ENCODE measurements around the gene BCOR. TPM values are rescaled to one million over a fixed set of nuclear protein-coding genes. Genes with fewer than 3 reads are reported as not detected.

The BCOR gene
- total and polyA plus RNA-seq, 9 of the 15 experiments (the other 6 are each of a cell fraction or from before 2014, with no cell fraction given) = 27.5 to 113 (median 37.6) TPM

GRCh38 chrX:40104985-40105834, 7.5 kb upstream of the BCOR start (continued):
- TF ChIP-seq FOXJ2 (tag; IDR thresholded peaks at IDR 0.05) (no peak), SP2 (IDR thresholded peaks at IDR 0.05; ENCODE audit: extremely low read depth, low read depth, low read length, poor library complexity, severe bottlenecking) (no peak), HOXB6 (CRISPR knock-in tag; IDR thresholded peaks at IDR 0.05; ENCODE audit: borderline replicate concordance) (no peak), SMAD4 (CRISPR knock-in tag; conservative IDR thresholded peaks at IDR 0.05) (peak; percentile 99), E2F8 (IDR thresholded peaks at IDR 0.05; ENCODE audit: low read depth, partially characterized antibody) (no peak), FOXK2 (conservative IDR thresholded peaks at IDR 0.05 in 1 of 2, IDR thresholded peaks at IDR 0.05 in 1 of 2; ENCODE audit: low read depth in 2 of 2) (no peak), ZC3H8 (IDR thresholded peaks at IDR 0.05) (no peak), ZNF431 (CRISPR knock-in tag; IDR thresholded peaks at IDR 0.05) (peak; percentile 52; the same call in 1 of the 2 replicates), KAT2B (IDR thresholded peaks at IDR 0.05; ENCODE audit: low read depth, low read length) (no peak), NEUROD1 (IDR thresholded peaks at IDR 0.05; ENCODE audit: borderline replicate concordance, low read depth, low read length, partially characterized antibody) (no peak), ZNF511 (CRISPR knock-in tag; IDR thresholded peaks at IDR 0.05) (no peak), ZNF436 (CRISPR knock-in tag; IDR thresholded peaks at IDR 0.05) (no peak), DDX20 (tag; IDR thresholded peaks at IDR 0.05; ENCODE audit: low read depth) (no peak), FOXA1 (IDR thresholded peaks at IDR 0.05; ENCODE audit: borderline replicate concordance) (no peak), THRAP3 (IDR thresholded peaks at IDR 0.05; ENCODE audit: borderline replicate concordance) (no peak), CXXC5 (CRISPR knock-in tag; IDR thresholded peaks at IDR 0.05) (peak; percentile 64), ZNF592 (IDR thresholded peaks at IDR 0.05) (0 out of 2 replicates have a peak, but pooled peaks have one; percentile 69), ATF2 (CRISPR knock-in tag; IDR thresholded peaks at IDR 0.05) (no peak)
